Natural killer cell treated with Interleukin-12 subunit alpha and Interleukin-12 subunit beta and Interleukin-15 and Interleukin-18, amount 100 ng/mL, for 72 hours (primary cell): ENCODE data around the gene WDR33. TPM values are rescaled to one million over a fixed set of nuclear protein-coding genes. Genes with fewer than 3 reads are reported as not detected.
"Not testable (repeated sequence)": the region's sequence is repeated elsewhere in the genome, so short reads cannot be mapped to it uniquely, and the experiment has no call there.

Experiments
- ATAC-seq, 2 donors: fragments of 150-1000 bp; cut with Tn5 transposase in 1 of 2; sonication (Bioruptor Pico), chemical (Tn5 transposase) in 1 of 2; 2 replicates each; pipeline ENCODE4 v1.10.0; 2021
- DNase-seq: peaks from one replicate; pipeline ENCODE4 v3.0.0; 2022; ENCODE audit warnings: low spot score
- H3K27ac Mint-ChIP-seq, 2 donors: 1 replicate in 1 of 2; 2 replicates in 1 of 2; pipeline ENCODE4 v1.8.0; 2022; ENCODE audit warnings: mixed read lengths in 2 of 2, mild to moderate bottlenecking in 1 of 2, moderate library complexity in 1 of 2
- H3K27me3 Mint-ChIP-seq, 2 donors: 1 replicate in 1 of 2; 2 replicates in 1 of 2; pipeline ENCODE4 v1.8.0; 2022; ENCODE audit warnings: mixed read lengths in 2 of 2
- H3K36me3 Mint-ChIP-seq: one replicate; pipeline ENCODE4 v1.8.0; 2022; ENCODE audit warnings: mixed read lengths
- H3K4me1 Mint-ChIP-seq, 2 donors: 1 replicate in 1 of 2; 2 replicates in 1 of 2; pipeline ENCODE4 v1.8.0; 2022; ENCODE audit warnings: low read depth in 2 of 2, mixed read lengths in 2 of 2, mild to moderate bottlenecking in 1 of 2
- H3K4me3 Mint-ChIP-seq: one replicate; pipeline ENCODE4 v1.8.0; 2022; ENCODE audit warnings: mixed read lengths
- H3K9me3 Mint-ChIP-seq: 2 replicates; pipeline ENCODE4 v1.8.0; 2022; ENCODE audit warnings: mixed read lengths
- total RNA-seq, 2 donors: library from RNA; stranded (reverse); gene quantifications; one replicate each; pipeline ENCODE4 v1.2.3, GENCODE V29; 2022

The WDR33 gene
- total RNA-seq, 2 donors from 2014 or later = 70.6 to 85.3 TPM

DNA sequence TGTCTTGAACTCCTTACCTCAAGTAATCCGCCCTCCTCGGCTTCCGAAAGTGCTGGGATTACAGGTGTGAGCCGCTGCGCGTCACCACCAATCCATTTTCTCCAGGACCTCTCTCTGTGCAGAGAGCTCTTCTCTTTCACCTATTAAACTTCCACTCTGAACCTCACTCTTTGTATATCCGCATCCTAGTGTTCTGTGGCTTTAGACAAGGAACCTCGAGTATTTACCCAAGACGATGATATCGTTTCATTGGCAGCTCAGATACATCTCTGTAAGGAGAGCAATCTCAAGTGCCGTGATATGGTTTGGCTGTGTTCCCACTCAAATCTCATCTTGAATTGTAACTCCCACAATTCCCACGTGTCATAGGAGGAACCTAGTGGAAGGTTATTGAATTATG is 15.1 kb upstream of the WDR33 start:
- Mint-ChIP-seq H3K27ac (no peak overlapping the region), H3K36me3 (peaks cover 3% of the 10 kb centered on the region), H3K4me3 (no peak overlapping the region), H3K4me1 (peaks cover 18 to 19% of the 10 kb centered on the region in 2 donors), H3K9me3 (peaks cover 3% of the 10 kb centered on the region), H3K27me3 (peaks cover 0 to 4% of the 10 kb centered on the region in 2 donors)
- no peak for DNase-seq
- ATAC-seq = no peak

DNA sequence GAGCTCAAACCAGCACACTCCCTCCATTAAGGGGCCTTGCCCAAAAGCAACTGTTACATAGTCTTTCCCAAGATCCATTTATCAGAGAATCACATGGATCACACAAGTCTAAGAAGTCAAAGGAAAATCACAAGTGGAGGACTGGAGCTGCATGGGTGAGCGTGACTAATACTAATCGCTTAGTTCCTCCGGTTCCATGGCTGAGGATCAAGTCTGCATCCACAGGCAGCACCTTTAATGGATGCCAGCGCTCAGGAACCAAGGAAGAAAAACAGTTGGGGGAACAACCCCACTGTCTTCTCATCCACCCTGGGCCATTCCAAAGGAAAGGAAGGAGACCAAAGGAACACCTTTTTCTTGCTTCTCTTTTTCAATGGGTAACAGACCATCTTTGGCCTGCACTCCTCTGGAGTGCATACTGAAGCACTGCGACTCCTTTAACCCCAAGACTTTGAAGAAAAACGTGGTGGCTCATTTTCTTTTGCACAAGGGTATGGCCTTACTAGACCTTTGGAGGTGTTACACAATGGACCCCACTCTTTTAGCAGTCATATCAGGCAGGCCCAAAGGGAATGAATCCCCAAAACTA is 9.2 kb upstream of the WDR33 start:
- Mint-ChIP-seq H3K4me1 (no peaks in the 10 kb centered on the region), H3K36me3 (peaks cover 15% of the 10 kb centered on the region), H3K27ac (no peak overlapping the region), H3K27me3 (peaks cover 8 to 12% of the 10 kb centered on the region in 2 donors), H3K9me3 (peaks cover 11% of the 10 kb centered on the region), H3K4me3 (no peak overlapping the region)
- DNase-seq (no peak), ATAC-seq (no peak)

DNA sequence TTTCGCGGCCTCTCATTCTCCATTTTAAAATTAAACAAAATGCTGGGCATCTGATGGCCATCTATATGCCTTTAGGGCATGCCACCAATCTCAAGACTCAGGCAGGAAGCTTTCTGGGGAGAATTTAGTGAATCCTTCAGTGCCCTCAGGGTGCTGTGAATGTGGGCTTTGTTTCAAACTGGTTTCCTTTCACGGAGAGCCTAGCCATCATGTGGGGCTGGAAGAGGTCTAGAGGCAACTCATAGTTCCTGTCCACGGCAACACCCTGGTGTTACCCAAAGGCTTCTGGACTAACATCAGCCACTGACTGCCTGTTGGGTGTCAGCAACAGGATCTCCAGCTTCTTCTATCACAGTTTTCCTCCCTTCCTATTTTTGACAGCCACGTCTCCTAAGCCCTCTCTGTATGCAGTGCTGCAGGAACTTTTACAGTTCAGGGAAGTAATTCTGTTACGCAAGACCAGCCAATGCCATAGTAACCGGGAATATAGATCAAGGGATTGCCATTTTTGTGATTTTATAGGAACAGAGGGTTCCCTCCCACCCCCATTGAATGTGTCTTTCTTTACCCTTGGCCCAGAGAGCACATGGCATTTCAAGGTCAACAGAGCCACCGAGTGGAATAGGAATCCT is 7.9 kb upstream of the WDR33 start:
- H3K9me3 Mint-ChIP-seq = peaks cover 11% of the 10 kb centered on the region
- DNase-seq (no peak), ATAC-seq (no peak)
- no peaks in the 10 kb centered on the region for H3K4me1 Mint-ChIP-seq
- no peak overlapping the region for H3K27ac Mint-ChIP-seq
- H3K27me3 Mint-ChIP-seq = peaks cover 8 to 12% of the 10 kb centered on the region in 2 donors
- H3K36me3 Mint-ChIP-seq = peaks cover 15% of the 10 kb centered on the region
- H3K4me3 Mint-ChIP-seq = no peak overlapping the region

DNA sequence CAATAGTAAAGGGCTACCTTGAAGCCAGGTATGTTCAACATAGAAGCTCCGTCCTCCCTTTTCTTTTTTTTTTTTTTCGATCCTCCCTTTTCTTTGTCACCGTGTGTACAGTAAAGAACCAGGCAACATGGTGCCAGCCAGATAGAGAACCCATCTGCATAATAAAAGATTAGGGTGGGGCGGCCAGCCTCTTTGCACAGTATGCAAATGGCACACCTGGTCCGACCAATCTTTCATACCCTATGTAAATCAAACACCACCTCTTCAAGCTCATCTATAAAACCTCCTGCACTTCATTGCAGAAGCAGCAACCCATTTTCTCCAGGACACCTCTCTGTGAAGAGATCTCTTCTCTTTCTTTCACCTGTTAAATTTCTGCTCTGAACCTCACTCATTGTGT is 7.3 kb upstream of the WDR33 start:
- Mint-ChIP-seq H3K36me3 (peaks cover 15% of the 10 kb centered on the region), H3K9me3 (peaks cover 11% of the 10 kb centered on the region), H3K27ac (no peak overlapping the region), H3K4me1 (no peaks in the 10 kb centered on the region), H3K27me3 (peaks cover 8 to 12% of the 10 kb centered on the region in 2 donors), H3K4me3 (no peak overlapping the region)
- no peak for DNase-seq
- no peak for ATAC-seq

DNA sequence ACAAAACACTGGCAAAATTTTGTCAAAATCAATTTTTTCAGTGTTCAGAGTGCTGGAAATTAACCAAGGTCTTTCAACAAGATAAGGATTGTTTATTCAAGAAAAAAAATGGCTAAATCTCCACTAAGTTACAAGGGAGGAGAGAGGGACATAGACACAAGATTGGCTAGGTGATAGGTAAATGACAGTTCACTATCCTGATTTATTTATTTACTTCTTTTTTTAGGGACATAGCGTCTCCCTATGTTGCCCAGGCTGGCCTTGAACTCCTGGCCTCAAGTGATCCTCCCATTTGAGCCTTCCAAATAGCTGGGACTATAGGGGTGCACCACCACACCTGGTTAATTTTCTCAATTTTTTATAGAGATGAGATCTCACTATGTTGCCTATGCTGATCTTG is 3.7 kb upstream of the WDR33 start:
- peaks cover 16% of the 10 kb centered on the region in 2 donors for H3K4me1 Mint-ChIP-seq
- no peak for ATAC-seq
- no peak overlapping the region for H3K4me3 Mint-ChIP-seq
- no peak for DNase-seq
- H3K36me3 Mint-ChIP-seq = peaks cover 11% of the 10 kb centered on the region
- no peak overlapping the region for H3K27ac Mint-ChIP-seq
- H3K27me3 Mint-ChIP-seq = peaks cover 5 to 8% of the 10 kb centered on the region in 2 donors
- no peaks in the 10 kb centered on the region for H3K9me3 Mint-ChIP-seq

DNA sequence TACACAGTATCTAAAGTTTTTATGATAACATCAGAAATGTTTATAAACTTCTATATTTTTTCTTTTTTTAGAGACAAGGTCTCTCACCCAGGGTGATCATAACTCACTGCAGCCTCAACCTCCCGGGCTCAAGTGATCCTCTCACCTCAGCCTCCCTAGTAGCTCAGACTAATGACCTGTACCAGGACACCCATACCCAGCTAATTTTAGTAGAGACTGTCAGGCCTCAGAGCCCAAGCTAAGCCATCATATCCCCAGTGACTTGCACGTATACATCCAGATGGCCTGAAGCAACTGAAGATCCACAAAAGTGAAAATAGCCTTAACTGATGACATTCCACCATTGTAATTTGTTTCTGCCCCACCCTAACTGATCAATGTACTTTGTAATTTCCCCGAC is 1.5 kb upstream of the WDR33 start:
- ATAC-seq, H3K27me3 Mint-ChIP-seq, H3K9me3 Mint-ChIP-seq: not testable (repeated sequence)
- Mint-ChIP-seq H3K27ac (peak overlapping the region in 1 of 2 donors; percentile 99), H3K36me3 (peaks cover 11% of the 10 kb centered on the region), H3K4me1 (peaks cover 27 to 29% of the 10 kb centered on the region in 2 donors), H3K4me3 (peak overlapping the region; percentile 100)
- DNase-seq = peak; percentile 38

DNA sequence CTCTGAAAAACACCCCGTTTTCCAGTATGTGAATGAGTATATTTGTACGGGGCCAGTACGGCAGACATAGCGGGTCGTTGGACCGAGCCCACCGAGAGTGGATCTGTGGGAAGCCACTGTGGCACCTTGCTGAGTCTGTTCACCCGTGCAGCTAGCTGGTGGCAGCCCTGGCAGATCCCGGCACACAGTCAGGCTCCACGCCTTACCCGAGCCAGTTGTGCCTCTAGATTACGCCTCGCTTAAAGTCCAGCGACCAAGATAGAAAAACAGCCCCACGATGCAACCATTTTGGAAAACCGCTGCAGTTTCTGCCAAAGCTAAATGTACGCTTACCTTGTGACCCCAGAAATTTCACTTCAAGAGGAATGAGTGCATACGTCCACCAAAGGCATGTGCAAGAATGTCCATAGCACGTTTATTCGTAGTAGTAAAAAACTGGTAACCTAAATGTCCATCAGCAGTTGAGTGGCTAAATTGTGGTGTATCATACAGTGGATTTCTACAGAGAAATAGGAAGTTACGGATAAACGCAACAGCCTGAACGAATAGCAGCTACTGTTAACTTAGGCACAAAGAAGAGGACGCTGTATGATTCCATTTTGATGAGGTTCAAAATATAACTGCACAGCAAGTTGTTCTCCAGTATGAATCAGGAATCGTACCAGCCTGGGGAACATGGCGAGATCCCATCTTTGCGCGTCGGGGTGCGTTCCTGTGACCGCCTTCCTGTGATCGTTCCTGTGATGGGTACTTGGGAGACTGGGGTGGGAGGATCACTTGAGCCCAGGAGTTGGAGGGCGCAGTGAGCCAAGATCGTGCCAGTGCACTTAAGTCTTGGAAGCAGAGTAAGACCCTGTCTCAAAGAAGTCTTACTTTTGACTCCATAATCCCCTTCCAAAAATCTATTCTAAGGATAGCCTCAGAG is 688 bp upstream of the WDR33 start:
- peak; percentile 16 for DNase-seq
- peak overlapping the region; percentile 100 for H3K4me3 Mint-ChIP-seq
- H3K9me3 Mint-ChIP-seq = no peaks in the 10 kb centered on the region
- ATAC-seq = peak; percentile 46 to 69
- H3K27me3 Mint-ChIP-seq = no peaks in the 10 kb centered on the region
- H3K27ac Mint-ChIP-seq = peak overlapping the region; percentile 99 to 100
- H3K36me3 Mint-ChIP-seq = peaks cover 11% of the 10 kb centered on the region
- H3K4me1 Mint-ChIP-seq = peaks cover 30 to 33% of the 10 kb centered on the region in 2 donors

DNA sequence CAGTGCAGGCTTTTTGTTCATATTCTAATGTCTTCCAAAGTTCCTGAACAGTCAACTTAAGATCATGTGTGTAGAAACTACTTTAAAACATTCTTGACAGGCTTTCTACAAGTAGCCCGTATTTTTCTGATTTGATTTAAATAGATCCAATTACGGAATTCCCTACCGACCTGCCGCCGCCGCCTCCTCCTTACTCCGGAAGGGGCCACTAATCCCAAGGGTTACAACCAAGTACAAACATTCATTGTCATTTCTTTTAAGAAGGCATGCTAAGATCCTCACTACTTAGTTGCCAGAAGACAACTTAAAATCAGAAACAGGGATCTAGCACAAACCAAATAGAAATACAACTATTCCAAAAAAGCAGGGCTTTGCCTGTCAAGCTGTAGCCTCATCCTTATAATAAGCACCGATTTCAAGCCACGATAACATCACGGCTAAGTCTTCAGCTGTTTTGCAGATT is 784 bp downstream of the WDR33 start:
- ATAC-seq = no peak
- H3K36me3 Mint-ChIP-seq = peaks cover 11% of the 10 kb centered on the region
- no peaks in the 10 kb centered on the region for H3K9me3 Mint-ChIP-seq
- peak overlapping the region; percentile 100 for H3K4me3 Mint-ChIP-seq
- H3K27me3 Mint-ChIP-seq = no peaks in the 10 kb centered on the region
- peak overlapping the region; percentile 99 to 100 for H3K27ac Mint-ChIP-seq
- DNase-seq = no peak
- peaks cover 38 to 40% of the 10 kb centered on the region in 2 donors for H3K4me1 Mint-ChIP-seq

DNA sequence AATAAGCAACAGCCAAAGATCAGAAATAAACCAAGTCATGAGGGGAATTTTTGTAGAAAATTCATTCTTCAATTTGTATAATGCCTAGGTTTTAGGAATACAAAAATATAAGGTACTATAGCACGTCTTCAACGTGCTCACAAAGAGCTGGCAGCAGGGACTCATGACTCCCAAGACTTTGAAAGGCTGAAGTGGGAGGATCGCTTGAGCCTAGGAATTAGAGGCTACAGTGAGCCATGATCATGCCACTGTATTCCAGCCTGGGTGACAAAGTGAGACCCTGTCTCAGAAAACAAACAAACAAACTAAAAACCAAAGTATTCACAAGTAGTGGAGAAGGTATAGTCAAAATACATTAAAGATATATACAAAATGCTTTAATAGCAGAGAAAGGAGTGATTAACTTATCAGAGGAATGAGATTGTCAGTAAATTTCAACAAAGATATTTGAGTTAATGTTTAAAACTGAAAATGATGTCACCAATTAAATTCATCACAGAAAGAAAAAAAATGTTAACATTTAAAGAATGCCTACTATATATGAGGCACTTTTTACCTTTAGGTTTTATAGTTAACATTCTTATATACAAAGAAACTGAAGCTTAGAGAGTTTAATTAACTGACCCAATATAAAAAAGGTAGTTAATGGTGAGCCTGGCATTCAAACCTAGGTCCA is 3.2 kb downstream of the WDR33 start:
- H3K4me1 Mint-ChIP-seq = peaks cover 44 to 46% of the 10 kb centered on the region in 2 donors
- peak overlapping the region in 1 of 2 donors; percentile 25 for H3K27ac Mint-ChIP-seq
- H3K4me3 Mint-ChIP-seq = peak overlapping the region; percentile 69
- H3K27me3 Mint-ChIP-seq = no peaks in the 10 kb centered on the region
- peaks cover 11% of the 10 kb centered on the region for H3K36me3 Mint-ChIP-seq
- ATAC-seq (no peak), DNase-seq (no peak)
- H3K9me3 Mint-ChIP-seq = no peaks in the 10 kb centered on the region

DNA sequence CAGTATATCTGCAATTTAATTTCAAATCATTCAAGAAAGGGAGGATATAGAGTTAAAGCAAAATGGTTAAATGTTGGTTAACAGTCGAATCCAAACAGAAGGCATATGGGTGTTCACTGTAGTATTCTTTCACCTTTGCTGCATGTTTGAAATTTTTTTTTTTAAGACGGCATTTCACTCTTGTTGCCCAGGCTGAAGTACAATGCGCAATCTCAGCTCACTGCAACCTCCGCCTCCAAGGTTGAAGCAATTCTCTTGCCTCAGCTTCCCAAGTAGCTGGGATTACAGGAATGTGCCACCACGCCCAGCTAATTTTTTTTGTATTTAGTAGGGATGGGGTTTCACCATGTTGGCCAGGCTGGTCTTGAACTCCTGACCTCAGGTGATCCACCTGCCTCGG is 4.1 kb downstream of the WDR33 start:
- peaks cover 11% of the 10 kb centered on the region for H3K36me3 Mint-ChIP-seq
- not testable (repeated sequence) for H3K9me3 Mint-ChIP-seq, ATAC-seq, H3K27me3 Mint-ChIP-seq, H3K27ac Mint-ChIP-seq, H3K4me3 Mint-ChIP-seq, DNase-seq
- H3K4me1 Mint-ChIP-seq = peaks cover 42 to 46% of the 10 kb centered on the region in 2 donors

DNA sequence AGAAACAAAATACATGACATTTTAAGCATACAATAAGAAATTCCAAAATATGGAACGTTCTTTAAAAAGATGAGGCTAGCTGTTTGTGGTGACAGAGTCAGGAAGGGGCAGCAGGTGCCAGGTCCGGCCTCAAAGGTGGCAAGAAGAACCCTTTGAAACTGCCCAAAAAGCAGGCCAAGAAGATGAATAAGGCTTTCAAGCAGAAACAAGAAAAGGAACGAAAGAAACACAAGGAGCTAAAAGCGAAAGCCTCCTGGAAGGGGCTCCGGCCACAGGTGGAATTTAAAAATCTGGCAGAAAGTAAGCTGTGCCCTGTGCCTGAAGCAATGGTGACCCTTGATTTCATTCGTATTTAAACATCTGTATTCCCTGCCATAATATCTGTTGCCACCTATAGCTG is 5.5 kb downstream of the WDR33 start:
- Mint-ChIP-seq H3K4me3 (no peak overlapping the region), H3K36me3 (peaks cover 6% of the 10 kb centered on the region), H3K9me3 (no peaks in the 10 kb centered on the region), H3K27me3 (no peaks in the 10 kb centered on the region), H3K27ac (peak overlapping the region in 1 of 2 donors; percentile 29), H3K4me1 (peaks cover 44 to 46% of the 10 kb centered on the region in 2 donors)
- DNase-seq (no peak), ATAC-seq (no peak)

DNA sequence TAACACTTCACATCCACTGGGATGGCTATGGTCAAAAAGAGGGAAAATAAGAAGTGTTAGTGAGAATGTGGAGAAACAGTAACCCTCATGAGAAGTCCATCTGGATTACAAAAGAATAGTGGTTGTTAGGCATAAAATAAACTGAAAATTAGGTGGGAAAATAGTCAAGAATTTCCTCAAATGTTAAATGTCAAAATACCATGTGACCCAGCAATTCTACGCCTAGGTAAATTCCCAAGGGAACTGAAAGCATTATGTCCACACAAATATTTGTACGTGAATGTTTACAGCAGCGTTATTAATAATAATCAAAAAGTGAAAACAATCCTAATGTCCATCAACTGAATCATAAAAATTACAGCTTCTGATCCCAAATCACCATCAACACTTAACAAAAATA is 11.0 kb downstream of the WDR33 start:
- ATAC-seq (no peak), DNase-seq (no peak)
- H3K4me3 Mint-ChIP-seq = no peak overlapping the region
- no peak overlapping the region for H3K27ac Mint-ChIP-seq
- H3K27me3 Mint-ChIP-seq = no peaks in the 10 kb centered on the region
- H3K4me1 Mint-ChIP-seq = peaks cover 36 to 38% of the 10 kb centered on the region in 2 donors
- no peaks in the 10 kb centered on the region for H3K36me3 Mint-ChIP-seq
- no peaks in the 10 kb centered on the region for H3K9me3 Mint-ChIP-seq

DNA sequence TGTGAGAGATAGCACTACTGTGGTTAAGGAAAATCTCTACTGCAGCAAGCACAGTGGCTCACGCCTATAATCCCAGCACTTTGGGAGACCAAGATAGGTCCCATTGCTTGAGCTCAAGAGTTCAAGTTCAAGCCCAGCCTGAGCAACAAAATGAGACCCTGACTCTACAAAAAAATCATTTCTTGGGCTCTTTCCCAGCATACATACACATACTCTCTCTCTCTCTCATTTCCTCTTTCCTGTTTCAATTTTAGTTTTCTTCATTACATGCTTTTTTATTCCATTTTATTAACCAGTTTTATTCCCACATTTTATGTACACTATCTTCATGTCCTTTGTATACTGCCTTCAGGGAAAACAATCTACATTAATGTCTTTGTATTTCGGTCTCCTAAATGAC is 14.6 kb downstream of the WDR33 start:
- no peak overlapping the region for H3K4me3 Mint-ChIP-seq
- DNase-seq = no peak
- peak overlapping the region; percentile 6 to 74 for H3K27ac Mint-ChIP-seq
- ATAC-seq = no peak
- H3K4me1 Mint-ChIP-seq = peaks cover 41% of the 10 kb centered on the region in 2 donors
- no peaks in the 10 kb centered on the region for H3K36me3 Mint-ChIP-seq
- no peaks in the 10 kb centered on the region for H3K9me3 Mint-ChIP-seq
- no peaks in the 10 kb centered on the region for H3K27me3 Mint-ChIP-seq
